ENCODE measurements around the gene UNC13B. TPM values are rescaled to one million over a fixed set of nuclear protein-coding genes. Genes with fewer than 3 reads are reported as not detected.

UNC13B gene
- total RNA-seq, 1 donor from 2014 or later = 27.4 TPM

DNA sequence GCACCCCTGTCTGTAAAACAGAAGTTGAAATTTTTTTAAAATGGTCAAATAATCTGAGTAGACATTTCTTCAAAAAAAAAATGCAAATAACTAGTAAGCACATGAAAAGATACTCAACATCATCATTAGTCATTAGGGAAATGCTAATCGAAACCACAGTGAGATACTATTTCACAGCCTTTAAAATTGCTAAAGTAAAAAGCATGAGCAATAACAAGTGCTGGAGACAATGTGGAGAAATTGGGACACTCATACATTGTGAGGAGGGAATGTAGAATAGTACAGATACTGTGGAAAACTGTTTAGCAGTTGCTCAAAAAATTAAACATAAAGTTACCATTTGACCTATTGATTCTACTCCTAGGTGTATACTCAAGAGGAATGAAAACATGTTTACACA is 269.7 kb downstream of the UNC13B start:
- intact Hi-C loops (cut with DNase I) = no loop called here
- no peak for ATAC-seq
- no peak for DNase-seq (ENCODE audit: missing footprints)

- intact Hi-C loops (cut with DNase I) = no loop called here
- DNase-seq (ENCODE audit: missing footprints) = no peak
These were observed 270.3 kb downstream of the UNC13B start for GRCh38 chr9:35432076-35432475.

GRCh38 chr9:35436933-35437332 is 275.1 kb downstream of the UNC13B start:
- intact Hi-C loops (cut with DNase I) = no loop called here

More at GRCh38 chr9:35432076-35432475, 270.3 kb downstream of the UNC13B start:
- ATAC-seq = no peak

DNA sequence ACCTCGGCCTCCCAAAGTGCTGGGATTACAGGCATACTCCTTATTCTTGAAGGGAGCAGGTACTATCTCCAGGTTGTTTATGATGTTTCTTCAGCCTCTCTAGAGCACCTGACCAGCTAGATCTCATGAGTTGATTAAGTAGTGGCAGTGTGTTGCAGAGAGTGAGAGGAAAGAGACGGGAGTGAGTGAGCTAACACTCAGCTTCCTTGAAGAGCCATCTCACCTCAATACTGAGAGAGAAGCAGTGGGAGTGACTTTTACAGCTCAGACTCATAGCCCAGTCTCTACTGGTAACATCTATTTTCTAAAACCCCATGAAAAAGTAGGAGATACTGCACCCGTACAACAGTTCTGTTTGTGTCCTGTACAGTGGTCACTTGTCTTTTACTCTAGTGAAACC is 284.2 kb downstream of the UNC13B start:
- DNase-seq (ENCODE audit: missing footprints) = no peak
- ATAC-seq = no peak
- intact Hi-C loops (cut with DNase I) = no loop called here

More at GRCh38 chr9:35436933-35437332, 275.1 kb downstream of the UNC13B start:
- ATAC-seq (no peak), DNase-seq (ENCODE audit: missing footprints) (no peak)

- intact Hi-C loops (cut with DNase I) = no loop called here
- ATAC-seq (no peak), DNase-seq (ENCODE audit: missing footprints) (no peak)
These were observed 286.7 kb downstream of the UNC13B start for GRCh38 chr9:35448496-35448895.

- DNase-seq (ENCODE audit: missing footprints) = no peak
These were observed 290.7 kb downstream of the UNC13B start for GRCh38 chr9:35452481-35452880.

DNA sequence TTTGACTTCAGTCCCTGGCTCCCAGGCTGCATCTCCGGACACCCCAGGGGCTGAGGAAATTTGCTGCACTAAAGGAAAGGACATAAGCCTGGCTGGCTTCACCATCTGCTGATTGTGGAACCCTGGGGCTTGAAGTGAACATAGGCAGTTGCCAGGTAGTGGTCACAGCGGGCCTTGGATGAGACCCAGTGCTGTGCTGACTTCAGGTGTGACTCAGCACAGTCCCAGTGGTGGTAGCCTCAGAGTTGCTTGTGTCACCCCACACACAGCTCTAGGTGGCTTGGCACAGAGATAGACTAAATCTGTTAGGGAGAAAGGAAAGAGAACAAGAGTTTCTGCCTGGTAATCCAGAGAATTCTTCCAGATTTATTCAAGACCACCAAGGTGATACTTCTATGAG is 292.0 kb downstream of the UNC13B start:
- DNase-seq (ENCODE audit: missing footprints) (no peak), ATAC-seq (no peak)
- intact Hi-C loops (cut with DNase I) = no loop called here

More at GRCh38 chr9:35452481-35452880, 290.7 kb downstream of the UNC13B start:
- intact Hi-C loops (cut with DNase I) = no loop called here
- no peak for ATAC-seq

Other genes starting within 250 kb of the UNC13B start
- 0.22 TPM for gene PHF24, start 203.7 kb upstream of the UNC13B start, total RNA-seq
- gene DNAJB5, start 172.3 kb upstream of the UNC13B start, total RNA-seq = 66.5 TPM
- gene VCP, start 89.4 kb upstream of the UNC13B start, total RNA-seq = 258 TPM
- 4.2 TPM for gene FANCG, start 82.1 kb upstream of the UNC13B start, total RNA-seq
- 8.5 TPM for gene PIGO, start 65.4 kb upstream of the UNC13B start, total RNA-seq
- 156 TPM for gene STOML2, start 58.9 kb upstream of the UNC13B start, total RNA-seq
- 15.5 TPM for gene ATOSB, start 46.1 kb upstream of the UNC13B start, total RNA-seq